ENCODE data around the gene GRP.

DNA sequence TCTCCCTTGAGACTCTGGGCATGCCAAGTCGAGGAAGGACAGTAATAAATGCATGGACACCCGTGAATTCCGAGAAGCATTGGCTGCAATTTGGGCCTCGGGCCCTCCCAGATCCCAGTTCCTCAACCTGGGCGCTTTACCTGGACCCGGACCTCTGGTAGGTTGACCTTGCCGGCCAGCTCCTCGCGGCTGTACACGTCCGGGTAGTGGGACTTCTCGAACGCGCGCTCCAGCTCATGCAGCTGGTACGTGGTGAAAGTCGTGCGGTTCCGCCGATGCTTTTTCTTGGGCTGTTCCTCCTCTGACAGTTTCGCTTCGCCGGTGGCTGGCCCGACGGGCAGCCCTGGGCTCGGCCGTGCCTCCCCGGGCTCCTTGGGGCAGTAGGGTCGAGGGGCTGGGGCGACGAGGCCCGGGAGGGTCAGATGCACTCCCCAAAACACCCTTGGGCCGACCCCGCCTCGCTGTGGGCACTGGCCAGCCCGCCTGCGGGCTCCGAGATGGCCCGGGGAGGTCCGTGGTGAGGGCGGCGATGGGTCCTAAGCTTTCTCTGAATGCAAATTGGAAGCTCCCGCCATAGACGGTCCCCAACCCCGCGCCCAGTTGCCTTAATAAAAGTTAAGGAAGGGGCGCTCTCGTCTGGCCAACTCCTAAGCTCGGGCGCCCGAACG lies 52.4 kb downstream of the GRP start:
- TF ChIP-seq, protein P1, sequence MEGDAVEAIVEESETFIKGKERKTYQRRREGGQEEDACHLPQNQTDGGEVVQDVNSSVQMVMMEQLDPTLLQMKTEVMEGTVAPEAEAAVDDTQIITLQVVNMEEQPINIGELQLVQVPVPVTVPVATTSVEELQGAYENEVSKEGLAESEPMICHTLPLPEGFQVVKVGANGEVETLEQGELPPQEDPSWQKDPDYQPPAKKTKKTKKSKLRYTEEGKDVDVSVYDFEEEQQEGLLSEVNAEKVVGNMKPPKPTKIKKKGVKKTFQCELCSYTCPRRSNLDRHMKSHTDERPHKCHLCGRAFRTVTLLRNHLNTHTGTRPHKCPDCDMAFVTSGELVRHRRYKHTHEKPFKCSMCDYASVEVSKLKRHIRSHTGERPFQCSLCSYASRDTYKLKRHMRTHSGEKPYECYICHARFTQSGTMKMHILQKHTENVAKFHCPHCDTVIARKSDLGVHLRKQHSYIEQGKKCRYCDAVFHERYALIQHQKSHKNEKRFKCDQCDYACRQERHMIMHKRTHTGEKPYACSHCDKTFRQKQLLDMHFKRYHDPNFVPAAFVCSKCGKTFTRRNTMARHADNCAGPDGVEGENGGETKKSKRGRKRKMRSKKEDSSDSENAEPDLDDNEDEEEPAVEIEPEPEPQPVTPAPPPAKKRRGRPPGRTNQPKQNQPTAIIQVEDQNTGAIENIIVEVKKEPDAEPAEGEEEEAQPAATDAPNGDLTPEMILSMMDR (conservative IDR thresholded peaks at IDR 0.05; ENCODE audit: low read depth, low read length) = no peak
- TF ChIP-seq, protein P2, sequence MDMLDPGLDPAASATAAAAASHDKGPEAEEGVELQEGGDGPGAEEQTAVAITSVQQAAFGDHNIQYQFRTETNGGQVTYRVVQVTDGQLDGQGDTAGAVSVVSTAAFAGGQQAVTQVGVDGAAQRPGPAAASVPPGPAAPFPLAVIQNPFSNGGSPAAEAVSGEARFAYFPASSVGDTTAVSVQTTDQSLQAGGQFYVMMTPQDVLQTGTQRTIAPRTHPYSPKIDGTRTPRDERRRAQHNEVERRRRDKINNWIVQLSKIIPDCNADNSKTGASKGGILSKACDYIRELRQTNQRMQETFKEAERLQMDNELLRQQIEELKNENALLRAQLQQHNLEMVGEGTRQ (IDR thresholded peaks at IDR 0.05; ENCODE audit: low read depth, low read length) = no peak
- no peak for TF ChIP-seq FOS (IDR thresholded peaks at IDR 0.05; ENCODE audit: low read depth, low read length)
- TF ChIP-seq, protein P3, sequence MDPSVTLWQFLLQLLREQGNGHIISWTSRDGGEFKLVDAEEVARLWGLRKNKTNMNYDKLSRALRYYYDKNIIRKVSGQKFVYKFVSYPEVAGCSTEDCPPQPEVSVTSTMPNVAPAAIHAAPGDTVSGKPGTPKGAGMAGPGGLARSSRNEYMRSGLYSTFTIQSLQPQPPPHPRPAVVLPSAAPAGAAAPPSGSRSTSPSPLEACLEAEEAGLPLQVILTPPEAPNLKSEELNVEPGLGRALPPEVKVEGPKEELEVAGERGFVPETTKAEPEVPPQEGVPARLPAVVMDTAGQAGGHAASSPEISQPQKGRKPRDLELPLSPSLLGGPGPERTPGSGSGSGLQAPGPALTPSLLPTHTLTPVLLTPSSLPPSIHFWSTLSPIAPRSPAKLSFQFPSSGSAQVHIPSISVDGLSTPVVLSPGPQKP (IDR thresholded peaks at IDR 0.05; ENCODE audit: borderline replicate concordance, low read depth, low read length) = no peak
- TF ChIP-seq MXI1 (IDR thresholded peaks at IDR 0.05; ENCODE audit: borderline replicate concordance, low read depth, low read length) = no peak
- no peak for TF ChIP-seq POLR2A (IDR thresholded peaks at IDR 0.05; ENCODE audit: low read depth, low read length)
- TF ChIP-seq CHD1 (IDR thresholded peaks at IDR 0.05; ENCODE audit: low read depth, low read length) = no peak
- TF ChIP-seq MAZ (IDR thresholded peaks at IDR 0.05; ENCODE audit: borderline replicate concordance, low read depth, low read length) = no peak
- no peak for TF ChIP-seq RAD21 (IDR thresholded peaks at IDR 0.05; ENCODE audit: low read length)
